ENCODE data around the gene AK9. TPM values are rescaled to one million over a fixed set of nuclear protein-coding genes. Genes with fewer than 3 reads are reported as not detected.

The AK9 gene
- total and polyA plus RNA-seq, 7 experiments from 2014 or later = 5.8 to 19.5 (median 7.3) TPM

DNA sequence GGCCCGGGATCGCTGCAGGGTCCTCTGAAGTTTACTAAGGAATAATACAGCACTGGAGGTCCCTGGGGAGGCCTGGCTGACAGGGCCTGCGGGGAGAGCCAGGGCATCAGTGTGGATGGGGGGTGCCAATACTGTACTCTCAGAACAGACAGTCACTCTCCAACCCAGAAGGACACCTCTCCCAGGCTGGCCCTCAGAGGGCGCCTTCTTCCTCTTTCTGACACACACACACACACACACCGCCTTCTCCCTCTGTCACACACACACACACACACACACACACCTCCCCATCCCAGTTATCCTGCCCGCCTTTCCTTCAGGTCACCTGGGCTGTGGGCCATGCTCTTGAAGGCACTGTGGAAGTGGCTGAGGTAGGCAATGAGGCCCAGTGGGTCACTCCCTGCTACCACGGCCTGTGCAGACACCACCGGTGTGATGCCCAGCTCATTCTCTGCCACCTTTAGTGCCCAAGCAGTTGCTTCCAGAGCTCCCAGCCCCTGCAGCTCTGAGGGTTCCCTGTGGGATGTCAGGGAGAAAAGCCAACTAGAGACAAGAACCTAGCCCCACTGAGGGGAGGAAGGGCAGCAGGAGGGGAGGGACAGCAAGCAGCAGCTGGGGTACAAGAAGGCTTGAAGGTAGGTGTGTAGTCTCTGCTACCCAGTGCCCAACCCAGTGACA, 243.0 kb downstream of the AK9 start:
- DNase-seq (no peak), ATAC-seq (peak; percentile 22)
- Histone ChIP-seq H3K36me3 (ENCODE audit: control insufficient read depth in 2 of 3, insufficient read depth in 3 of 3, low read length in 3 of 3) (peaks cover 4 to 71% (median 10%) of the 10 kb centered on the region in 3 experiments), H3K27me3 (ENCODE audit: control insufficient read depth in 2 of 2, insufficient read depth in 2 of 2, low read length in 2 of 2) (no peaks in the 10 kb centered on the region), H3K4me3 (ENCODE audit: low read length) (no peak overlapping the region), H3K9me3 (ENCODE audit: control insufficient read depth in 2 of 3, low read length in 3 of 3) (no peaks in the 10 kb centered on the region), H3K4me1 (ENCODE audit: control insufficient read depth in 2 of 2, insufficient read depth in 2 of 2, low read length in 2 of 2) (peaks cover 17 to 18% of the 10 kb centered on the region in 2 donors), H3K27ac (ENCODE audit: low read depth, low read length) (peak overlapping the region; percentile 38)
- Mint-ChIP-seq H3K27ac (peak overlapping the region; percentile 43 to 87 (median 73)), H3K4me1 (peaks cover 25 to 53% (median 45%) of the 10 kb centered on the region in 7 donors), H3K4me3 (peak overlapping the region in 1 of 10 donors; percentile 64), H3K27me3 (no peaks in the 10 kb centered on the region), H3K36me3 (peaks cover 0 to 29% (median 0%) of the 10 kb centered on the region in 5 donors), H3K9me3 (no peaks in the 10 kb centered on the region)
- ChIA-PET POLR2A (interaction anchor here (1.0 to 2.2 kb wide), 2 partner anchors 34 to 65 kb away, joined by 4 to 5 read pairs; no protein-coding TSS in a partner anchor), CTCF (interaction anchor here (1.4 kb wide), 1 partner anchor 65 kb away, joined by 5 read pairs; no protein-coding TSS in a partner anchor)
- intact Hi-C loops (cut with micrococcal nuclease) = loop anchor here in 1 of 2 donors (10.0 kb wide), 1 partner anchor 1427 kb away; the partner anchor contains the start of gene AMD1

- H3K9me3 ChIP-seq (ENCODE audit: control insufficient read depth in 2 of 3, low read length in 3 of 3) = no peaks in the 10 kb centered on the region
- ChIA-PET POLR2A (interaction anchor here (1.2 to 2.2 kb wide), 4 partner anchors 9 to 64 kb away, joined by 4 to 8 read pairs (median 4); partner anchors contain the start of genes CD164 and MICAL1), CTCF (no interaction called here)
- no peak overlapping the region for H3K4me3 Mint-ChIP-seq
- DNase-seq (no peak), ATAC-seq (no peak)
- no peak overlapping the region for H3K27ac ChIP-seq (ENCODE audit: low read depth, low read length)
- peaks cover 28 to 55% (median 47%) of the 10 kb centered on the region in 7 donors for H3K4me1 Mint-ChIP-seq
- no peaks in the 10 kb centered on the region for H3K27me3 Mint-ChIP-seq
- no peak overlapping the region for H3K4me3 ChIP-seq (ENCODE audit: low read length)
- intact Hi-C loops (cut with micrococcal nuclease) = loop anchor here in 1 of 2 donors (10.0 kb wide), 1 partner anchor 1428 kb away; the partner anchor contains the start of gene AMD1
- H3K4me1 ChIP-seq (ENCODE audit: control insufficient read depth in 2 of 2, insufficient read depth in 2 of 2, low read length in 2 of 2) = peaks cover 18% of the 10 kb centered on the region in 2 donors
- peaks cover 0 to 38% (median 0%) of the 10 kb centered on the region in 5 donors for H3K36me3 Mint-ChIP-seq
- H3K27me3 ChIP-seq (ENCODE audit: control insufficient read depth in 2 of 2, insufficient read depth in 2 of 2, low read length in 2 of 2) = no peaks in the 10 kb centered on the region
- peaks cover 4 to 65% (median 7%) of the 10 kb centered on the region in 3 experiments for H3K36me3 ChIP-seq (ENCODE audit: control insufficient read depth in 2 of 3, insufficient read depth in 3 of 3, low read length in 3 of 3)
- peak overlapping the region in 6 of 9 donors; percentile 21 to 84 (median 50) for H3K27ac Mint-ChIP-seq
- no peaks in the 10 kb centered on the region for H3K9me3 Mint-ChIP-seq
These were observed 243.9 kb downstream of the AK9 start for GRCh38 chr6:109447087-109447486.

- H3K27me3 ChIP-seq (ENCODE audit: control insufficient read depth in 2 of 2, insufficient read depth in 2 of 2, low read length in 2 of 2) = no peaks in the 10 kb centered on the region
- Mint-ChIP-seq H3K9me3 (no peaks in the 10 kb centered on the region), H3K36me3 (peaks cover 0 to 35% (median 0%) of the 10 kb centered on the region in 5 donors), H3K4me3 (no peak overlapping the region), H3K27ac (peak overlapping the region; percentile 21 to 87 (median 70)), H3K4me1 (peaks cover 29 to 55% (median 48%) of the 10 kb centered on the region in 7 donors), H3K27me3 (no peaks in the 10 kb centered on the region)
- H3K9me3 ChIP-seq (ENCODE audit: control insufficient read depth in 2 of 3, low read length in 3 of 3) = no peaks in the 10 kb centered on the region
- no peak overlapping the region for H3K27ac ChIP-seq (ENCODE audit: low read depth, low read length)
- ChIA-PET CTCF (no interaction called here), POLR2A (interaction anchor here (0.6 to 2.2 kb wide), 5 partner anchors 10 to 73 kb away, joined by 3 to 8 read pairs (median 4); partner anchors contain the start of genes CD164 and MICAL1)
- DNase-seq = no peak
- intact Hi-C loops (cut with micrococcal nuclease) = loop anchor here in 1 of 2 donors (10.0 kb wide), 1 partner anchor 1428 kb away; the partner anchor contains the start of gene AMD1
- ATAC-seq = no peak
- H3K4me1 ChIP-seq (ENCODE audit: control insufficient read depth in 2 of 2, insufficient read depth in 2 of 2, low read length in 2 of 2) = peaks cover 23 to 24% of the 10 kb centered on the region in 2 donors
- H3K36me3 ChIP-seq (ENCODE audit: control insufficient read depth in 2 of 3, insufficient read depth in 3 of 3, low read length in 3 of 3) = peaks cover 1 to 59% (median 4%) of the 10 kb centered on the region in 3 experiments
- H3K4me3 ChIP-seq (ENCODE audit: low read length) = no peak overlapping the region
These were observed 244.5 kb downstream of the AK9 start for GRCh38 chr6:109446541-109446940.

DNA sequence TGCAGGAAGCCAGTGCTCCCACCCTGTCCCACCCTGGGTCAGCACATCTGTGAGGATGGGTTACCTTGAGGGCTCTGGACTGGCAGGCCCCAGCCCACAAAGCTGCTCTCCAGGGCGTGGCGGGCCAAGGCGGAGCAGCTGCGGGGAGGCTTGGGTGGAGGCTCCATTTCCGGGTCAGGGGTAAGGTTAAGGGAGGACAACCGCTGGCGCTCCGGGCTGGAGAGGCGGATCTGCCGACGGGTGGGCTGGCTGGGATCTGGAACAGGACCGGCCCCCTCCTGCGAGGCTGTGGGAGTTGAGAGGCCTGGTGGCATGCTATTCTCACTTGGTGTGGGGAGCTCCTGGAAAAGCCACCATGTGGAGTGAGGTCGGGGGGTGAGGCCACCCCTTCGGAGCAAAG, 244.9 kb downstream of the AK9 start:
- H3K27ac ChIP-seq (ENCODE audit: low read depth, low read length) = no peak overlapping the region
- peaks cover 25 to 28% of the 10 kb centered on the region in 2 donors for H3K4me1 ChIP-seq (ENCODE audit: control insufficient read depth in 2 of 2, insufficient read depth in 2 of 2, low read length in 2 of 2)
- Mint-ChIP-seq H3K4me1 (peaks cover 33 to 60% (median 49%) of the 10 kb centered on the region in 7 donors), H3K27me3 (no peaks in the 10 kb centered on the region), H3K27ac (peak overlapping the region in 6 of 9 donors; percentile 21 to 87 (median 76)), H3K4me3 (no peak overlapping the region), H3K9me3 (peaks cover 0 to under 1% (median 0%) of the 10 kb centered on the region in 11 donors), H3K36me3 (peaks cover 0 to 36% (median 0%) of the 10 kb centered on the region in 5 donors)
- POLR2A ChIA-PET = interaction anchor here (0.6 to 2.2 kb wide), 5 partner anchors 10 to 73 kb away, joined by 3 to 8 read pairs (median 4); partner anchors contain the start of genes CD164 and MICAL1
- ATAC-seq (no peak), DNase-seq (no peak)
- CTCF ChIA-PET = no interaction called here
- H3K36me3 ChIP-seq (ENCODE audit: control insufficient read depth in 2 of 3, insufficient read depth in 3 of 3, low read length in 3 of 3) = peaks cover 0 to 56% (median 4%) of the 10 kb centered on the region in 3 experiments
- intact Hi-C loops (cut with micrococcal nuclease) = loop anchor here in 1 of 2 donors (10.0 kb wide), 1 partner anchor 1429 kb away; the partner anchor contains the start of gene AMD1
- no peaks in the 10 kb centered on the region for H3K9me3 ChIP-seq (ENCODE audit: control insufficient read depth in 2 of 3, low read length in 3 of 3)
- H3K27me3 ChIP-seq (ENCODE audit: control insufficient read depth in 2 of 2, insufficient read depth in 2 of 2, low read length in 2 of 2) = no peaks in the 10 kb centered on the region
- no peak overlapping the region for H3K4me3 ChIP-seq (ENCODE audit: low read length)

DNA sequence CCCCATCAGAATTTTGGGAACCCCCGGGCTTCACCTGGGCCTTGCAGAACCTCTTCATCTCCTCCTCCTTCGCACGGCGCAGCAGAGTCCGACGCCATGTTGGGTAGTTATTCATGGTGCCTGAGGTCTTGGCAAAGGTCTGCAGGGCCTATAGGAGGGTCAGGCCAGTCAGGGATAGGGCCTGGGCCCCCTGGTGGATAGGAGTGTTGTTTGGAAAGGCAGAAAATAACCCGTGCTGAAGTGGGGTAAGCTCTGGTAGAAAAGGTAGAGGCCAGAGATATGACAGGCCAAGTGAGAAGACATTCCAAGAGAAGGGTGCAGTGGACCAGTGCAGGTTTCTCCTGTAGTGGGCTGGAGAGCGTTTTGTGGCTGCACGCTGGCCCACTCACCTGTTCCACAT, 245.6 kb downstream of the AK9 start:
- H3K36me3 ChIP-seq (ENCODE audit: control insufficient read depth in 2 of 3, insufficient read depth in 3 of 3, low read length in 3 of 3) = peaks cover 0 to 57% (median 4%) of the 10 kb centered on the region in 3 experiments
- Mint-ChIP-seq H3K9me3 (peaks cover 0 to 2% (median 0%) of the 10 kb centered on the region in 11 donors), H3K27ac (peak overlapping the region in 5 of 9 donors; percentile 43 to 81 (median 65)), H3K4me1 (peaks cover 31 to 55% (median 43%) of the 10 kb centered on the region in 7 donors), H3K36me3 (peaks cover 0 to 32% (median 0%) of the 10 kb centered on the region in 5 donors), H3K27me3 (no peaks in the 10 kb centered on the region), H3K4me3 (no peak overlapping the region)
- ChIA-PET CTCF (interaction anchor here (0.8 kb wide), 1 partner anchor 10 kb away, joined by 3 read pairs; the partner anchor contains the start of gene MICAL1), POLR2A (interaction anchor here (1.4 to 1.8 kb wide), 2 partner anchors 11 to 62 kb away, joined by 5 to 8 read pairs; partner anchors contain the start of gene MICAL1)
- H3K4me3 ChIP-seq (ENCODE audit: low read length) = no peak overlapping the region
- H3K9me3 ChIP-seq (ENCODE audit: control insufficient read depth in 2 of 3, low read length in 3 of 3) = no peaks in the 10 kb centered on the region
- H3K4me1 ChIP-seq (ENCODE audit: control insufficient read depth in 2 of 2, insufficient read depth in 2 of 2, low read length in 2 of 2) = peaks cover 22 to 24% of the 10 kb centered on the region in 2 donors
- no peak for ATAC-seq
- H3K27ac ChIP-seq (ENCODE audit: low read depth, low read length) = no peak overlapping the region
- DNase-seq = no peak
- intact Hi-C loops (cut with micrococcal nuclease) = loop anchor here in 1 of 2 donors (10.0 kb wide), 1 partner anchor 1429 kb away; the partner anchor contains the start of gene AMD1
- H3K27me3 ChIP-seq (ENCODE audit: control insufficient read depth in 2 of 2, insufficient read depth in 2 of 2, low read length in 2 of 2) = no peaks in the 10 kb centered on the region

DNA sequence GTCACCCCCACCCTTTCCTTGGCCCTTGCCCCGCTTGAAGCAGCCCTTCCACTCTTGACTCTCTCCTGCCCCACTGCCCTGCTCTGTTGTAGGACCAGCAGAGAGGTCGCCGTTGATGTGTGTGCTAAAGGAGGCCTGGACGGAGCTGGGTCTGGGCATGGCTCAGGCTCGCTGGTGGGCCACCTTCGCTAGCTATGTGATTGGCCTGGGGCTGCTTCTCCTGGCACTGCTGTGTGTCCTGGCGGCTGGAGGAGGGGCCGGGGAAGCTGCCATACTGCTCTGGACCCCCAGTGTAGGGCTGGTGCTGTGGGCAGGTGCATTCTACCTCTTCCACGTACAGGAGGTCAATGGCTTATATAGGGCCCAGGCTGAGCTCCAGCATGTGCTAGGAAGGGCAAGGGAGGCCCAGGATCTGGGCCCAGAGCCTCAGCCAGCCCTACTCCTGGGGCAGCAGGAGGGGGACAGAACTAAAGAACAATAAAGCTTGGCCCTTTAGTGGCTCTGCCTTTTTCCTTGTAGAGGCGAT, 247.5 kb downstream of the AK9 start:
- Mint-ChIP-seq H3K4me3 (peak overlapping the region in 3 of 10 donors; percentile 13 to 44 (median 34)), H3K4me1 (peaks cover 20 to 45% (median 31%) of the 10 kb centered on the region in 7 donors), H3K27me3 (peaks cover 0 to 2% (median 0%) of the 10 kb centered on the region in 5 donors), H3K36me3 (peaks cover 0 to 25% (median 0%) of the 10 kb centered on the region in 5 donors), H3K9me3 (peaks cover 0 to 2% (median 0%) of the 10 kb centered on the region in 11 donors), H3K27ac (peak overlapping the region in 7 of 9 donors; percentile 32 to 93 (median 65))
- ChIA-PET CTCF (interaction anchor here (0.7 to 4.1 kb wide), 4 partner anchors 12 to 60 kb away, joined by 3 to 18 read pairs (median 3); partner anchors contain the start of genes CD164 and MICAL1), POLR2A (interaction anchor here (1.2 to 4.5 kb wide), 4 partner anchors 10 to 60 kb away, joined by 5 to 49 read pairs (median 48); partner anchors contain the start of genes CD164 and MICAL1)
- H3K27me3 ChIP-seq (ENCODE audit: control insufficient read depth in 2 of 2, insufficient read depth in 2 of 2, low read length in 2 of 2) = no peaks in the 10 kb centered on the region
- H3K27ac ChIP-seq (ENCODE audit: low read depth, low read length) = no peak overlapping the region
- intact Hi-C loops (cut with micrococcal nuclease) = loop anchor here in 1 of 2 donors (5.0 to 10.0 kb wide), 2 partner anchors 256 to 1431 kb away; partner anchors contain the start of gene AMD1
- H3K4me3 ChIP-seq (ENCODE audit: low read length) = no peak overlapping the region
- DNase-seq = no peak
- ATAC-seq = no peak
- peaks cover 11% of the 10 kb centered on the region in 2 donors for H3K4me1 ChIP-seq (ENCODE audit: control insufficient read depth in 2 of 2, insufficient read depth in 2 of 2, low read length in 2 of 2)
- peaks cover 0 to 54% (median 4%) of the 10 kb centered on the region in 3 experiments for H3K36me3 ChIP-seq (ENCODE audit: control insufficient read depth in 2 of 3, insufficient read depth in 3 of 3, low read length in 3 of 3)
- no peaks in the 10 kb centered on the region for H3K9me3 ChIP-seq (ENCODE audit: control insufficient read depth in 2 of 3, low read length in 3 of 3)

Data from naive thymus-derived CD4-positive, alpha-beta T cell (primary cell).